Gastrocnemius medialis (tissue), 4 donors: Measurements from ENCODE around the gene MEGF6. TPM values are rescaled to one million over a fixed set of nuclear protein-coding genes. Genes with fewer than 3 reads are reported as not detected.
A peak's percentile ranks its signal among the peaks of the same experiment; 100 is the strongest.

Source experiments
- ATAC-seq, 2 donors: fragments of 150-250 bp; one replicate each; pipeline ENCODE4 v1.9.1; 2016
- DNase-seq, 2 donors: peaks; one replicate each; pipeline ENCODE4 v3.0.0-alpha.2; 2019
- H3K27ac ChIP-seq, 4 donors: fragments of 200-600 bp; sonication (generic); 1 replicate in 1 of 4; 2 replicates in 3 of 4; pipeline ENCODE4 v1.5.1; 2016 to 2018; ENCODE audit warnings: mild to moderate bottlenecking in 2 of 4, moderate library complexity in 1 of 4
- H3K27me3 ChIP-seq, 3 donors: fragments of 200-600 bp; sonication (generic) in 2 of 3; 1 replicate in 1 of 3; 2 replicates in 2 of 3; pipeline versions ENCODE4 v1.5.1 to v1.6.0; 2016 to 2019; ENCODE audit warnings: mild to moderate bottlenecking in 1 of 3, moderate library complexity in 1 of 3
- H3K36me3 ChIP-seq, 2 donors: fragments of 200-600 bp; sonication (generic) in 1 of 2; one replicate each; pipeline ENCODE4 v1.5.1; 2017 to 2018
- H3K4me1 ChIP-seq, 2 donors: fragments of 200-600 bp; sonication (generic) in 1 of 2; one replicate each; pipeline ENCODE4 v1.5.1; 2016 to 2017; ENCODE audit warnings: mild to moderate bottlenecking in 2 of 2
- H3K4me3 ChIP-seq, 4 donors: fragments of 200-600 bp; sonication (generic) in 3 of 4; 1 replicate in 1 of 4; 2 replicates in 3 of 4; pipeline ENCODE4 v1.5.1; 2016 to 2019; ENCODE audit warnings: mild to moderate bottlenecking in 2 of 4
- H3K9me3 ChIP-seq, 3 donors: fragments of 200-600 bp; sonication (generic) in 2 of 3; 1 replicate in 1 of 3; 2 replicates in 2 of 3; pipeline ENCODE4 v1.5.1; 2016 to 2019
- POLR2A ChIP-seq, 2 donors: fragments of 450-650 bp; IDR thresholded peaks; one replicate each; pipeline ENCODE4 v1.6.1; 2017; ENCODE audit warnings: antibody characterized with exemption in 2 of 2, mild to moderate bottlenecking in 2 of 2, moderate library complexity in 2 of 2
- in situ Hi-C, 4 donors: fragments of 200-750 bp; cut with MboI; loops; one replicate each; pipeline versions ENCODE4 v1.15.0 to v1.8.0; 2017; ENCODE audit warnings: low sequenced_read_pairs in 4 of 4
- intact Hi-C: fragments of 100-400 bp; cut with DNase I; formaldehyde crosslinking; loops from one replicate; pipeline ENCODE4 v1.15.1; 2023; ENCODE audit warnings: low total_unique reads
- total RNA-seq, 4 donors: library from RNA; depleted of rRNA; stranded (reverse); fragments of >200 nt; gene quantifications; one replicate each; pipeline versions ENCODE4 v1.1.0 to v1.2.3, GENCODE V29; 2016
- TF ChIP-seq, protein P1 (sequence below), 5 experiments: fragments of 450-650 bp in 3 of 5; fragments of 200-600 bp in 2 of 5; sonication (generic) in 2 of 5; IDR thresholded peaks in 4 of 5; conservative IDR thresholded peaks in 1 of 5; 1 replicate in 4 of 5; 2 replicates in 1 of 5; pipeline ENCODE4 v1.5.1; 2016 to 2019; ENCODE audit warnings: antibody characterized with exemption in 5 of 5, mild to moderate bottlenecking in 3 of 5, moderate library complexity in 3 of 5

The MEGF6 gene
- total RNA-seq, 4 donors from 2014 or later: 1.9 to 5.7 (median 4.9) TPM

- TF ChIP-seq, protein P1, sequence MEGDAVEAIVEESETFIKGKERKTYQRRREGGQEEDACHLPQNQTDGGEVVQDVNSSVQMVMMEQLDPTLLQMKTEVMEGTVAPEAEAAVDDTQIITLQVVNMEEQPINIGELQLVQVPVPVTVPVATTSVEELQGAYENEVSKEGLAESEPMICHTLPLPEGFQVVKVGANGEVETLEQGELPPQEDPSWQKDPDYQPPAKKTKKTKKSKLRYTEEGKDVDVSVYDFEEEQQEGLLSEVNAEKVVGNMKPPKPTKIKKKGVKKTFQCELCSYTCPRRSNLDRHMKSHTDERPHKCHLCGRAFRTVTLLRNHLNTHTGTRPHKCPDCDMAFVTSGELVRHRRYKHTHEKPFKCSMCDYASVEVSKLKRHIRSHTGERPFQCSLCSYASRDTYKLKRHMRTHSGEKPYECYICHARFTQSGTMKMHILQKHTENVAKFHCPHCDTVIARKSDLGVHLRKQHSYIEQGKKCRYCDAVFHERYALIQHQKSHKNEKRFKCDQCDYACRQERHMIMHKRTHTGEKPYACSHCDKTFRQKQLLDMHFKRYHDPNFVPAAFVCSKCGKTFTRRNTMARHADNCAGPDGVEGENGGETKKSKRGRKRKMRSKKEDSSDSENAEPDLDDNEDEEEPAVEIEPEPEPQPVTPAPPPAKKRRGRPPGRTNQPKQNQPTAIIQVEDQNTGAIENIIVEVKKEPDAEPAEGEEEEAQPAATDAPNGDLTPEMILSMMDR (IDR thresholded peaks at IDR 0.05 in 4 of 5, conservative IDR thresholded peaks at IDR 0.05 in 1 of 5): no peak
- TF ChIP-seq POLR2A (IDR thresholded peaks at IDR 0.05): peak; percentile 96 to 97
- Histone ChIP-seq H3K27ac (peak overlapping the region; percentile 70 to 90 (median 82)), H3K4me1 (peaks cover 20 to 34% of the 10 kb centered on the region in 2 donors), H3K36me3 (no peaks in the 10 kb centered on the region), H3K4me3 (peak overlapping the region; percentile 60 to 78 (median 69)), H3K9me3 (no peaks in the 10 kb centered on the region), H3K27me3 (no peaks in the 10 kb centered on the region)
- DNase-seq (peak; percentile 60 to 70), ATAC-seq (peak; percentile 61 to 68)
- in situ Hi-C loops: no loop called here
- intact Hi-C loops: loop anchor here (2.0 kb wide), 1 partner anchor 40 kb away; no protein-coding TSS in a partner anchor
These were observed 80.1 kb downstream of the MEGF6 start for GRCh38 chr1:3530926-3531818.

- no peaks in the 10 kb centered on the region for H3K27me3 ChIP-seq
- in situ Hi-C loops: no loop called here
- H3K4me3 ChIP-seq: peak overlapping the region; percentile 60 to 78 (median 69)
- no peaks in the 10 kb centered on the region for H3K36me3 ChIP-seq
- H3K27ac ChIP-seq: peak overlapping the region; percentile 70 to 90 (median 82)
- peak; percentile 3 to 20 for ATAC-seq
- peaks cover 20 to 32% of the 10 kb centered on the region in 2 donors for H3K4me1 ChIP-seq
- no peaks in the 10 kb centered on the region for H3K9me3 ChIP-seq
- no peak for TF ChIP-seq POLR2A (IDR thresholded peaks at IDR 0.05)
- TF ChIP-seq, protein P1 (IDR thresholded peaks at IDR 0.05 in 4 of 5, conservative IDR thresholded peaks at IDR 0.05 in 1 of 5): peak in 1 of 5 experiments; percentile 15
- no peak for DNase-seq
- intact Hi-C loops: loop anchor here (2.0 kb wide), 1 partner anchor 40 kb away; no protein-coding TSS in a partner anchor
These were observed 81.0 kb downstream of the MEGF6 start for GRCh38 chr1:3530086-3530925.

- H3K4me1 ChIP-seq: peaks cover 20 to 25% of the 10 kb centered on the region in 2 donors
- peak overlapping the region; percentile 60 to 78 (median 69) for H3K4me3 ChIP-seq
- no peaks in the 10 kb centered on the region for H3K9me3 ChIP-seq
- peak overlapping the region; percentile 69 to 90 (median 76) for H3K27ac ChIP-seq
- peak; percentile 76 to 78 for ATAC-seq
- in situ Hi-C loops (no loop called here), intact Hi-C loops (loop anchor here (1.0 kb wide), 1 partner anchor 25 kb away; no protein-coding TSS in a partner anchor)
- peak in 1 of 2 donors; percentile 29 for TF ChIP-seq POLR2A (IDR thresholded peaks at IDR 0.05)
- TF ChIP-seq, protein P1 (IDR thresholded peaks at IDR 0.05 in 4 of 5, conservative IDR thresholded peaks at IDR 0.05 in 1 of 5): no peak
- no peaks in the 10 kb centered on the region for H3K27me3 ChIP-seq
- H3K36me3 ChIP-seq: no peaks in the 10 kb centered on the region
- peak; percentile 70 to 83 for DNase-seq
These were observed 82.1 kb downstream of the MEGF6 start for GRCh38 chr1:3529099-3529729.

DNA sequence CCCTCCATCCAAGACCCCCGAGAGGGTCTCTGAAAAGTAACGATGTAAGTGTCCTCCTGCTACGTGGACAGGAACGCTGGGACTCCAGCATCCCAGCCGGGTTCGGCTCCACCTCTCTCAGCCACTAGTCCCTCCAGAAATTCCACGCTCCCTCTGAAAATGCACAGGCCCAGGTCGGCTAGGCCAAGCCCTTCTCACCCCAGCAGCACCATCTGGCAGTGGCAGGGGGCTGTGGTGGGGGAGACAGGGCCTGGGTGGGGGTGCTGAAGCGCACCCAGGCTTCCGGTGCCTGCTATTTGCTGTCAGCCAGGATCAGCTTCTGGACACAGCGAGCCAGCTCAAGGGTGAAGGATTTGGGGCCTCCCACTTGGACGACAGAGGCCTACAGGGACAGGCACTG, 83.5 kb downstream of the MEGF6 start:
- TF ChIP-seq, protein P1 (IDR thresholded peaks at IDR 0.05 in 4 of 5, conservative IDR thresholded peaks at IDR 0.05 in 1 of 5): no peak
- no peak for TF ChIP-seq POLR2A (IDR thresholded peaks at IDR 0.05)
- H3K27ac ChIP-seq: no peak overlapping the region
- no peaks in the 10 kb centered on the region for H3K9me3 ChIP-seq
- in situ Hi-C loops (no loop called here), intact Hi-C loops (no loop called here)
- H3K27me3 ChIP-seq: no peaks in the 10 kb centered on the region
- ATAC-seq: no peak
- H3K4me1 ChIP-seq: peaks cover 20 to 25% of the 10 kb centered on the region in 2 donors
- H3K4me3 ChIP-seq: no peak overlapping the region
- no peaks in the 10 kb centered on the region for H3K36me3 ChIP-seq
- no peak for DNase-seq
